Stimulated activated CD4-positive, alpha-beta T cell treated with anti-CD3 and anti-CD28 coated beads, Interleukin-1b, Interleukin-23, amount 100 ng/mL, for 4 hours (primary cell): Measurements from ENCODE around the gene MVB12A.

ENCODE experiments used
- DNase-seq, 2 donors: peaks; one replicate each; pipeline ENCODE4 v3.0.0-alpha.2; 2020; ENCODE audit warnings: low read depth in 2 of 2

MVB12A gene

GRCh38 chr19:17441241-17442021, 21.6 kb downstream of the MVB12A start:
- DNase-seq: no peak

- no peak for DNase-seq
Measured at GRCh38 chr19:17445526-17446165, 25.8 kb downstream of the MVB12A start.

DNA sequence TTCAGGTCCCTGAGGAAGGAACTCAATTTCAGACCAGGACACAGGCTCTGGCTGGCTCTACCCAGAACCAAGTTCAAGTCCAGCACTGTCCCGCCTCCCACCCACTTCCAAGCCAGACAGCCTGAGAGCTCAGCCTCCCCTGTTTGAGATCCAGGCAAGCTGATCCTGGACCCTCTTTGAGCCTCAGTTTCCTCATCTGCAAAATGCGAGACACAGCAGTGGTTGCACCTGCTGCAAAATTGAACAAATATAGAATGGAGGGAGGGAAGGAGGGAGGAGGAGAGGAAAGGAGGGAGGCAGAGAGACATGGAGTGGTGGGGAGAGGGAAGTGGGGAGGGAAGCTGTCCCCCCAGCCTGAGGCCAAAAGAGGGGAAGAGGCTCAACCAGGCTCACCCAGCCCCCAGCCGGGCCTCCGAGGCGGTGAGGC, 27.9 kb downstream of the MVB12A start:
- DNase-seq: no peak

DNA sequence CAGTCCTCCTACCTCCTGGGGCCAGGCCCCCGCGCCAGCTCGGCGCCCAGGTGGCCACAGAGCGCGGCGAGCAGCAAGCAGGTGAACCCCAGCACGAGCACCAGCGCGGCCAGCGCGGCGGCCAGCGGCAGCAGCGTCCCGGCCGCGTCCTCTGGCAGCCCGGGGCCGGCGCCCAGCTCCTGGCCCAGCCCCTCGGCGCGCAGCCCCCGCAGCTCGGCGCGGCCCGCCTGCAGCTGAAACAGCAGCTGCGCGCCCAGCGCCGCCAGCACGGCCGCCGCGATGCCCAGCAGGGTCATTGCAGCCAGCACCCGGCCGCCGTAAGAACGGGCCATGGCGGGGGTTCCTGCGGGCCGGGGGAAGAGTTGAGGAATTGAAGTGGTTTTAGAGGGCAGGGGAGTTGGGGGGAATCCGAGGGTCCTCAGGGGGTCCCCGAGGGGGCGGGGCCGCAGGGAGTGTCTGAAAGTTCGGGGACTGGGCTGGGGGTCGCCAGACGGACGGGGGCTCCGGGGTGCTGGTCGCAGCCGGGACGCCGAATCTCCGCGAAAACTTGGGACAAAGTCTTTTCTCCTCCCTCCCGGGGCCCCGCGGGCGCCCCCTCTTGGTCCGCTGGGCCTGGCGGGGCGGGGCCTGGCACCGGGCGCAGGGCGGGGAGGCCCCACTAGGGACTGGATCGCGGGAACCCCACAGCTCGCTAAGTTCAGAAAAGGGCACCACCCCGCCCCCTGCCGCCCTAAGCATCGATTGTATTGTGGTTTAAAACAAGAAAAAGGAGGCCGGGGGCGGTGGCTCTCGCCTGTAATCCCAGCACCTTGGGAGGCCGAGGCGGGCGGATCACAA, 28.5 kb downstream of the MVB12A start, which contains the start of gene TMEM221:
Gene TMEM221 (minus strand): TSS at position 538 of the 837 bp plus-strand sequence. CDS start 206 bp downstream, at position 332.
- peak; percentile 44 to 45 for DNase-seq

- DNase-seq: no peak
Measured at GRCh38 chr19:17450264-17451075, 30.6 kb downstream of the MVB12A start.

DNA sequence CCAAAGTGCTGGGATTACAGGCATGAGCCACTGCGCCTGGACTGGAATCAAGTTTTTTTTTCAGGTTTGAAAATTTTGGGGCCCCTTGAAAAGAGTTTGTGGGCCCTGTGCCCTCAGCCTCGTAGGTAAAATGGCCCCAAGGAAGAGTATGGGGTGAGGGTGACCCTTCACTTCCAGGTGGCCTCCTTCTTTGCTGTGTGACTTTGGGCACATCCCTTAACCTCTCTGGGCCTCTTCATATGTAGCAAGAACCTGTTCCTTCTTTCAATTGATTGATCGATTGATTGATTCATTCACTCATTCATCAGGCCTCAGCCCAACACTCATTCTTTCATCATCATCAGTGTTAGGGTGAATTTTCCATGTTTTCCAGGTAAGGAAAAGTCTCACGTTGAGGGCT, 32.0 kb downstream of the MVB12A start:
- DNase-seq: no peak

DNA sequence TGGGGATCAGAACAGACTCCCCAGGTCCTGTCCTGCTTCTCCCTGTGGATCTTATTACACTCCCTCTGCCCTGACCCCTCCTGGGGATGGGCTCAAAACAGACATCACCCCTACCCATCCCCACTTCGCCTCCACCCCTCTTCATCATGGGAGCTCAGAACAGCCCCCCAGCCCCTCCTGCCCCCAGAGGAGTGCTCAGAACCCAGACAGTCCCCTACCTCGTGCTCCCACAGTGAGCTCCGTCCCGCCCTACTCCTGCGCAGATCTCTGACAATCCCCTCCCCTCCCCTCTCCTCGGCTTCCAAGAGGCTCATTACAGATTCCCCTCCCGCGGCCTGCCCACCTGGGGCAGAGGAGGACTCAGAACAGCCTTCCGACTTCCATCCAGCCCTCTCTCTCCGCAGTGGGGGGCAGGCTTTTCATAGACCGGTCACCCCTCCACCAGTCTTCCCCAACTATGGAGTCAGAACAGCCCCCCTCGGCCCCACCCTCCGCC, 34.8 kb downstream of the MVB12A start:
- DNase-seq: no peak

DNA sequence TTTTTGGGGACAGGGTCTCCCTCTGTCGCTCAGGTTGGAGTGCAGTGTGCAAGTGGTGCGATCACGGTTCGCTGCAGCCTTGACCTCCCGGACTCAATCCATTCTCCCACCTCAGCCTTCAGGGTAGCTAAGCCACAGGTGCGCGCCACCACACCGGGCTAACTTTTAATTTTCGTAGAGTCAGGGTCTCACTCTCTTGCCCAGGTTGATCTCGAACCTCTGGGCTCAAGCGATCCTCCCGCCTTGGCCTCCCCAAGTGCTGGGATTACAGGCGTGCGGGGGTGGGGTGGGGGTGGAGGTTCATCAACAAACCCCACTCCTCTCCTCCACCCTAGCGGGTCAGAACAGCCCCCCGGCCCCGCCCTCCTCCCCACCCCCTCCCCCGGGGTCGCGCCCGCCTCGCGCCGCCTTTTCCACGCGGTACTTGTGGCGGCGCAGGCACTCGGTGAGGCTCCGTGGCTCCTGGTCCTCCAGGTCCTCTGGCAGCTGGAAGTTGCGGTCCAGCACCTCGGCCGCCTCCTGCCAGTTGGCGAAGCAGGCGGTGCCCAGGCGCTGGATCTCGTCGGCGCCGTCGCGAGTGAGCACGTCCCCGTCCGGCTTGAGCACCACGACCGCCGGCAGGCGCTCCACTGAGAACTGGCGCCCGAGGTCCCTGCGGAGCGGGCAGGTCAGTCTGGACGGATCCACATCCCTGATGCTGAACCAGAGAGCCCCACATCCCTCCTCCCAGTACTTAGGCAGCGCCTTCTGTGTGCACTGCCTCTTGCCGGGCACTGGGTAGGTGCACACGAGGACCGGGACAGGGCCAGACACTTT, 35.7 kb downstream of the MVB12A start:
- no peak for DNase-seq

- DNase-seq: no peak
Measured at GRCh38 chr19:17456127-17456526, 36.3 kb downstream of the MVB12A start.

- DNase-seq: no peak
Measured at GRCh38 chr19:17457616-17458015, 37.8 kb downstream of the MVB12A start.

- DNase-seq: no peak
Measured at GRCh38 chr19:17458970-17459369, 39.1 kb downstream of the MVB12A start.

GRCh38 chr19:17460372-17461230, 40.8 kb downstream of the MVB12A start, which contains the start of gene NXNL1:
NXNL1 (minus strand) TSS chr19:17460926; CDS start chr19:17460869, 57 bp downstream.
- no peak for DNase-seq

DNA sequence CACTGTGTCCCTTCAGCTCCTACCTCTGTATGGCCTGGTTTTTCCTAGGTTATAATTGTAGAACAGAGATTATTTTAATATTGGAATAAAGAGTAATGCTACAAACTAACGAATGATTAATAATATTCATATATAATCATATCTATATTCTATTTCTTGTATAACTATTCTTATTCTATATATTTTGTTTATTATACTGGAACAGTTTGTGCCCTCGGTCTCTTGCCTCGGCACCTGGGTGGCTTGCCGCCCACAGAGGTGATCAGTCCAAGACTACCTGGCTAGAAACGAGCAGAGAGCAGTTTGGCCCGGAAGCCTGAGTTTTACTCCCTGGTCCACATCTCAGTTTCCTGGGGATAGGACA, 46.6 kb downstream of the MVB12A start:
- no peak for DNase-seq

DNA sequence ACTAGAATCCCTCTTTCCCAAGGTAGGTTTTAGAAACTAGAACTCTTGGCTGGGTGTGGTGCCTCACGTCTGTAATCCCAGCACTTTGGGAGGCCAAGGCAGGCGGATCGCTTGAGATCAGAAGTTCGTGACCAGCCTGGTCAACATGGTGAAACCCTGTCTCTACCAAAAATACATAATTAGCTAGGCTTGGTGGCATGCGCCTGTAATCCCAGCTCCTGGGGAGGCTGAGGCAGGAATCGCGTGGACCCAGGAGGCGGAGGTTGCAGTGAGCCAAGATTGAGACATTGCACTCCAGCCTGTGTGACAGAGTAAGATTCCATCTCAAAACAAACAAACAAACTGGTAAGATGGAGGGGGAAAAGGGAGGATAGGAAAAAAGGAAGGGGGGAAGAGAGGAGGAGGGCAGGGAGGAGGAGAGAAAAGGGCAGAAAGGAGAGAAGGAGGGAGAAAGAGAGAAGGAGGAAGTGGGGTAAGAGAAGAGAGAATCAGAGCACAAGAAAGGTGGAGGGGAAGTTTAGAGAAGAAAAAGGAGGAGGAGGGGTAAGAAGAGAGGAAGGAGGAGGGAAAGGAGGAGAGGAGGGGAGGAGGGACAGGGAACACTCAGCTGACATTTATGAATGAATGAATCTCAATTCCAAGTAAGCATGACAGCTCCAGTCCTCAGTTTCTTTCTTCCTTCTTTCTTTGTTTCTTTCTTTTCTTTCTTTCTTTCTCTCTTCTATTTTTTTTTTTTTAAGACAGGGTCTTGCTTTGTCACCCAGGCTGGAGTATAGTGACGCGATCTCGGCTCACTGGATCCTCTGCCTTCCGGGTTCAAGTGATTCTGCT, 47.8 kb downstream of the MVB12A start:
- DNase-seq: no peak

GRCh38 chr19:17468302-17469091, 48.6 kb downstream of the MVB12A start:
- DNase-seq: no peak

DNA sequence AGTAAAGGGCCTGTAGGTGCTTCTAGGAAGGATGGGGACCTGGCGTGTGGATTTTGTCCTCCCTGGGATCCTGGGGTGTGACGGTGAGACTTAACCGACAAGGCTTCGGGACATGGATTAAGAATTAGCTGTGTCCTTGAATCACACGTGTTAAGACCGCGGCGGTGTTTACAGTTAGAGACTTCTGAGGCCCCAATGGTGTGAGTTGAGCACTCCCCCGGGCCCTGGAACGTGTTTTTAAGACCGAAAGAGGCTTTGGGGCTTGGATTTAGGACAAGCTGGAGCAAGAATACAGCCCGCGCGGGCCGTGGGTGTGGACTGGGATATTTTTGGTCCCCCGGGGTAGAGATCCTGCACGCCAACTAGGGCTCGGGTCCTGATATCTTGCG, 49.2 kb downstream of the MVB12A start:
- no peak for DNase-seq

- DNase-seq: peak; percentile 86 to 90
Measured at GRCh38 chr19:17469481-17470067, 49.7 kb downstream of the MVB12A start.
